Measurements from ENCODE around the gene BNIP5.

The BNIP5 gene

GRCh38 chr6:36329798-36330291 is 6.8 kb downstream of the BNIP5 start:
- peaks cover 10% of the 10 kb centered on the region for H3K4me1 Mint-ChIP-seq
- H3K36me3 Mint-ChIP-seq, result no peaks in the 10 kb centered on the region
- H3K9me3 Mint-ChIP-seq, result no peaks in the 10 kb centered on the region
- peaks cover 12% of the 10 kb centered on the region for H3K27me3 Mint-ChIP-seq
- no peak for ATAC-seq (ENCODE audit: low read depth)
- no peak overlapping the region for H3K4me3 Mint-ChIP-seq
- no peak overlapping the region for H3K27ac Mint-ChIP-seq
- DNase-seq (ENCODE audit: low spot score in 2 of 2), result no peak

GRCh38 chr6:36328600-36328999 is 8.1 kb downstream of the BNIP5 start:
- no peaks in the 10 kb centered on the region for H3K9me3 Mint-ChIP-seq

GRCh38 chr6:36327919-36328236 is 8.8 kb downstream of the BNIP5 start:
- Mint-ChIP-seq H3K27me3 (peaks cover 6% of the 10 kb centered on the region), H3K4me3 (no peak overlapping the region), H3K36me3 (no peaks in the 10 kb centered on the region), H3K4me1 (peaks cover 5% of the 10 kb centered on the region), H3K27ac (no peak overlapping the region), H3K9me3 (no peaks in the 10 kb centered on the region)
- DNase-seq (ENCODE audit: low spot score in 2 of 2) (no peak), ATAC-seq (ENCODE audit: low read depth) (no peak)

More at GRCh38 chr6:36328600-36328999, 8.1 kb downstream of the BNIP5 start:
- DNase-seq (ENCODE audit: low spot score in 2 of 2), result no peak
- Mint-ChIP-seq H3K27me3 (peaks cover 6% of the 10 kb centered on the region), H3K4me1 (peaks cover 5% of the 10 kb centered on the region), H3K27ac (no peak overlapping the region), H3K36me3 (no peaks in the 10 kb centered on the region), H3K4me3 (no peak overlapping the region)
- ATAC-seq (ENCODE audit: low read depth), result no peak

- ATAC-seq (ENCODE audit: low read depth) (no peak), DNase-seq (ENCODE audit: low spot score in 2 of 2) (no peak)
- Mint-ChIP-seq H3K9me3 (no peaks in the 10 kb centered on the region), H3K27me3 (peaks cover 6% of the 10 kb centered on the region), H3K27ac (no peak overlapping the region), H3K4me3 (no peak overlapping the region), H3K36me3 (no peaks in the 10 kb centered on the region), H3K4me1 (peaks cover 5% of the 10 kb centered on the region)
Observed at GRCh38 chr6:36327226-36327918, 9.3 kb downstream of the BNIP5 start.

GRCh38 chr6:36326356-36326995 is 10.2 kb downstream of the BNIP5 start:
- no peak overlapping the region for H3K4me3 Mint-ChIP-seq
- H3K9me3 Mint-ChIP-seq, result no peaks in the 10 kb centered on the region
- DNase-seq (ENCODE audit: low spot score in 2 of 2), result no peak
- ATAC-seq (ENCODE audit: low read depth), result no peak
- no peak overlapping the region for H3K27ac Mint-ChIP-seq
- H3K27me3 Mint-ChIP-seq, result peaks cover 2% of the 10 kb centered on the region
- H3K36me3 Mint-ChIP-seq, result no peaks in the 10 kb centered on the region
- peaks cover 5% of the 10 kb centered on the region for H3K4me1 Mint-ChIP-seq

- Mint-ChIP-seq H3K4me3 (no peak overlapping the region), H3K36me3 (no peaks in the 10 kb centered on the region), H3K9me3 (no peaks in the 10 kb centered on the region), H3K27me3 (peaks cover 2% of the 10 kb centered on the region), H3K27ac (no peak overlapping the region), H3K4me1 (peaks cover 5% of the 10 kb centered on the region)
- DNase-seq (ENCODE audit: low spot score in 2 of 2) (no peak), ATAC-seq (ENCODE audit: low read depth) (no peak)
Observed at GRCh38 chr6:36324715-36325114, 12.0 kb downstream of the BNIP5 start.

- Mint-ChIP-seq H3K4me3 (no peak overlapping the region), H3K36me3 (no peaks in the 10 kb centered on the region), H3K9me3 (no peaks in the 10 kb centered on the region), H3K4me1 (peaks cover 3% of the 10 kb centered on the region), H3K27ac (no peak overlapping the region), H3K27me3 (no peaks in the 10 kb centered on the region)
- DNase-seq (ENCODE audit: low spot score in 2 of 2), result no peak
- no peak for ATAC-seq (ENCODE audit: low read depth)
Observed at GRCh38 chr6:36324191-36324590, 12.5 kb downstream of the BNIP5 start.

- Mint-ChIP-seq H3K27me3 (no peaks in the 10 kb centered on the region), H3K27ac (no peak overlapping the region), H3K9me3 (no peaks in the 10 kb centered on the region), H3K36me3 (no peaks in the 10 kb centered on the region), H3K4me1 (peaks cover 3% of the 10 kb centered on the region), H3K4me3 (no peak overlapping the region)
- no peak for ATAC-seq (ENCODE audit: low read depth)
- no peak for DNase-seq (ENCODE audit: low spot score in 2 of 2)
Observed at GRCh38 chr6:36323062-36323461, 13.6 kb downstream of the BNIP5 start.

- DNase-seq (ENCODE audit: low spot score in 2 of 2) (no peak), ATAC-seq (ENCODE audit: low read depth) (no peak)
- no peaks in the 10 kb centered on the region for H3K36me3 Mint-ChIP-seq
- H3K9me3 Mint-ChIP-seq, result no peaks in the 10 kb centered on the region
- H3K4me3 Mint-ChIP-seq, result no peak overlapping the region
- H3K27me3 Mint-ChIP-seq, result peaks cover 2% of the 10 kb centered on the region
- no peak overlapping the region for H3K27ac Mint-ChIP-seq
- peaks cover 3% of the 10 kb centered on the region for H3K4me1 Mint-ChIP-seq
Observed at GRCh38 chr6:36322591-36322990, 14.1 kb downstream of the BNIP5 start.

- H3K4me1 Mint-ChIP-seq, result no peaks in the 10 kb centered on the region
- ATAC-seq (ENCODE audit: low read depth) (no peak), DNase-seq (ENCODE audit: low spot score in 2 of 2) (no peak)
- H3K27ac Mint-ChIP-seq, result no peak overlapping the region
- no peaks in the 10 kb centered on the region for H3K9me3 Mint-ChIP-seq
- H3K36me3 Mint-ChIP-seq, result no peaks in the 10 kb centered on the region
- H3K27me3 Mint-ChIP-seq, result peaks cover 2% of the 10 kb centered on the region
- H3K4me3 Mint-ChIP-seq, result no peak overlapping the region
Observed at GRCh38 chr6:36320475-36320874, 16.2 kb downstream of the BNIP5 start.

GRCh38 chr6:36319821-36320220 is 16.9 kb downstream of the BNIP5 start:
- no peak for ATAC-seq (ENCODE audit: low read depth)
- no peak for DNase-seq (ENCODE audit: low spot score in 2 of 2)
- Mint-ChIP-seq H3K9me3 (no peaks in the 10 kb centered on the region), H3K27ac (no peak overlapping the region), H3K4me3 (no peak overlapping the region), H3K36me3 (no peaks in the 10 kb centered on the region), H3K4me1 (no peaks in the 10 kb centered on the region), H3K27me3 (peaks cover 2% of the 10 kb centered on the region)

- no peak for DNase-seq (ENCODE audit: low spot score in 2 of 2)
- peaks cover 2% of the 10 kb centered on the region for H3K27me3 Mint-ChIP-seq
- no peaks in the 10 kb centered on the region for H3K9me3 Mint-ChIP-seq
- ATAC-seq (ENCODE audit: low read depth), result no peak
- H3K4me1 Mint-ChIP-seq, result no peaks in the 10 kb centered on the region
- H3K27ac Mint-ChIP-seq, result no peak overlapping the region
- no peaks in the 10 kb centered on the region for H3K36me3 Mint-ChIP-seq
- H3K4me3 Mint-ChIP-seq, result no peak overlapping the region
Observed at GRCh38 chr6:36319436-36319762, 17.3 kb downstream of the BNIP5 start.

GRCh38 chr6:36318690-36319435 is 17.8 kb downstream of the BNIP5 start:
- Mint-ChIP-seq H3K9me3 (no peaks in the 10 kb centered on the region), H3K4me1 (peaks cover 3% of the 10 kb centered on the region), H3K4me3 (no peak overlapping the region), H3K27me3 (peaks cover 2% of the 10 kb centered on the region), H3K27ac (no peak overlapping the region), H3K36me3 (no peaks in the 10 kb centered on the region)
- ATAC-seq (ENCODE audit: low read depth), result no peak
- DNase-seq (ENCODE audit: low spot score in 2 of 2), result no peak

- peaks cover 3% of the 10 kb centered on the region for H3K27me3 Mint-ChIP-seq
- H3K9me3 Mint-ChIP-seq, result no peaks in the 10 kb centered on the region
- ATAC-seq (ENCODE audit: low read depth) (no peak), DNase-seq (ENCODE audit: low spot score in 2 of 2) (no peak)
- H3K27ac Mint-ChIP-seq, result no peak overlapping the region
- H3K4me3 Mint-ChIP-seq, result no peak overlapping the region
- H3K4me1 Mint-ChIP-seq, result peaks cover 12% of the 10 kb centered on the region
- H3K36me3 Mint-ChIP-seq, result no peaks in the 10 kb centered on the region
Observed at GRCh38 chr6:36317623-36318022, 19.1 kb downstream of the BNIP5 start.
